Keratinocyte (primary cell): ENCODE data around the gene IPO13.

ENCODE experiments used
- CTCF ChIP-seq, 3 experiments: IDR thresholded peaks in 1 of 3; conservative IDR thresholded peaks in 1 of 3; optimal IDR thresholded peaks in 1 of 3; 2 replicates in 2 of 3; 3 replicates in 1 of 3; pipeline versions ENCODE3 to v1.5.1; 2011; ENCODE audit warnings: low read length in 3 of 3, mild to moderate bottlenecking in 3 of 3, moderate library complexity in 2 of 3, control low read depth in 1 of 3, inconsistent platforms in 1 of 3; ENCODE audit not compliant: insufficient read depth in 2 of 3; ENCODE audit errors: extremely low read depth in 1 of 3
- EZH2 ChIP-seq: IDR thresholded peaks from one replicate; pipeline ENCODE4 v1.6.1; 2012; ENCODE audit warnings: inconsistent platforms, mild to moderate bottlenecking, low read length, moderate library complexity

- TF ChIP-seq CTCF (optimal IDR thresholded peaks at IDR 0.05 in 1 of 3, IDR thresholded peaks at IDR 0.05 in 1 of 3, conservative IDR thresholded peaks at IDR 0.05 in 1 of 3; ENCODE audit: extremely low read depth in 1 of 3, insufficient read depth in 2 of 3, low read length in 3 of 3) (peak in 1 of 3 experiments; percentile 28), EZH2 (no peak)
Observed at GRCh38 chr1:43986712-43987111, 40.0 kb downstream of the IPO13 start.
